ENCODE measurements around the gene GPR55. TPM values are rescaled to one million over a fixed set of nuclear protein-coding genes. Genes with fewer than 3 reads are reported as not detected.
A peak's percentile ranks its signal among the peaks of the same experiment; 100 is the strongest.

GPR55 gene, protein sequence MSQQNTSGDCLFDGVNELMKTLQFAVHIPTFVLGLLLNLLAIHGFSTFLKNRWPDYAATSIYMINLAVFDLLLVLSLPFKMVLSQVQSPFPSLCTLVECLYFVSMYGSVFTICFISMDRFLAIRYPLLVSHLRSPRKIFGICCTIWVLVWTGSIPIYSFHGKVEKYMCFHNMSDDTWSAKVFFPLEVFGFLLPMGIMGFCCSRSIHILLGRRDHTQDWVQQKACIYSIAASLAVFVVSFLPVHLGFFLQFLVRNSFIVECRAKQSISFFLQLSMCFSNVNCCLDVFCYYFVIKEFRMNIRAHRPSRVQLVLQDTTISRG
- under 1 TPM in 4 of 6 donors, not detected in 2; 0.03 to 0.12 (median 0.06) TPM for total RNA-seq
- under 1 TPM in 1 of 2 donors, not detected in 1; 0.02 TPM for polyA plus RNA-seq

DNA sequence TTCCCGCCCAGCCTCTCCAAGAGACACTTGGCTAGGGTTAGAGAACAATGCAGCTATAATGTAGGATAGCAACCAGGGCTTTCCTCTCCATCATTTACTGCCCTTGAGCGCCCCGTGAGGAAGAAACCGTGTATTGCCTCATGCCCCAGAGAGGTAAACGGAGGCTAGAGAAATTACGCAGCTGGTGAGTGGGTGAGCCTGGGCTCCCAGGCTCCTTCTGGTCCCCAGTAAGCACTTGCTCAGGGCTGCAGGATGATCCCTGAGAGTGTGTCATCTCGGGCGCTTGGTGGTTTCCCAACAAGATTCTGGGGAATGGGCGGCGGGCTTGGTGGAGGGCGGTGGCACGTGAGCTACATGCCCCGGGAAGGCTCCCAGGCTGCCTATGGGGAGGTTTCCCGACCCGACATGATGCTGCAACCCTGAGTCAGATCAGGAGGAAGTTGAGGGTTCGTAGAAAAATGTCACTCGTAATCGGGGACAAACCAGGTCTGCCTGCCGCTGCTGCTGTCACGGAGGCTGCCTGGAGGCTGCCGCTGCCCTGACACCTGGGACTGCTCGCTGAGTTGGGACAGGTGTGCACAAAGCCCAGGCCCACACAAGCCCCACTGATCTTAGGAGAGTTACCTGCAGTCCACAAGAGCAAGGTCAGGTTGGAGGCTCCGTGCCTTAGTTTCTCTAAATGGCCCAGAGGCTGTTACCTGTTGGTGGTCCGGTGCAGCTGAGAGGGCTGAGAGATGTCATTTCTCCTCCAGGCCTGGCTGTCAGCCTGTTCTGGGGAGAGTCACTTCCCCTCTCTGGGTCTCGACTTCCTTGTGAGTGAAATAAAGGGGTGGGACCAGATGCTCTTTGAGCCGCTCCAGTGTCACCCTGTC is at the start of gene GPR55:
Gene GPR55, minus strand, starts transcription at position 773 of the 872 bp plus-strand sequence. CDS start 14,280 bp downstream, outside the sequence.
- ATAC-seq (peak in 2 of 4 donors; percentile 48 to 57), FAIRE-seq (no peak), DNase-seq (peak in 2 of 6 donors; percentile 10 to 41)
- H3K4me3 ChIP-seq = no peak within 1 kb of the TSS
- TF ChIP-seq, protein P1, sequence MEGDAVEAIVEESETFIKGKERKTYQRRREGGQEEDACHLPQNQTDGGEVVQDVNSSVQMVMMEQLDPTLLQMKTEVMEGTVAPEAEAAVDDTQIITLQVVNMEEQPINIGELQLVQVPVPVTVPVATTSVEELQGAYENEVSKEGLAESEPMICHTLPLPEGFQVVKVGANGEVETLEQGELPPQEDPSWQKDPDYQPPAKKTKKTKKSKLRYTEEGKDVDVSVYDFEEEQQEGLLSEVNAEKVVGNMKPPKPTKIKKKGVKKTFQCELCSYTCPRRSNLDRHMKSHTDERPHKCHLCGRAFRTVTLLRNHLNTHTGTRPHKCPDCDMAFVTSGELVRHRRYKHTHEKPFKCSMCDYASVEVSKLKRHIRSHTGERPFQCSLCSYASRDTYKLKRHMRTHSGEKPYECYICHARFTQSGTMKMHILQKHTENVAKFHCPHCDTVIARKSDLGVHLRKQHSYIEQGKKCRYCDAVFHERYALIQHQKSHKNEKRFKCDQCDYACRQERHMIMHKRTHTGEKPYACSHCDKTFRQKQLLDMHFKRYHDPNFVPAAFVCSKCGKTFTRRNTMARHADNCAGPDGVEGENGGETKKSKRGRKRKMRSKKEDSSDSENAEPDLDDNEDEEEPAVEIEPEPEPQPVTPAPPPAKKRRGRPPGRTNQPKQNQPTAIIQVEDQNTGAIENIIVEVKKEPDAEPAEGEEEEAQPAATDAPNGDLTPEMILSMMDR (IDR thresholded peaks at IDR 0.05) = no peak
- no peaks in the 10 kb centered on the region for H3K36me3 ChIP-seq
- no peak within 1 kb of the TSS for H3K27ac ChIP-seq
- H3K27me3 ChIP-seq = no peaks in the 10 kb centered on the region
- intact Hi-C loops (cut with DNase I) = no loop called here
- 54 to 63% methylated on average over 26 of the region's 26 CpGs for WGBS, 2 donors
- H3K9me3 ChIP-seq = no peaks in the 10 kb centered on the region
- no peaks in the 10 kb centered on the region for H3K4me1 ChIP-seq

DNA sequence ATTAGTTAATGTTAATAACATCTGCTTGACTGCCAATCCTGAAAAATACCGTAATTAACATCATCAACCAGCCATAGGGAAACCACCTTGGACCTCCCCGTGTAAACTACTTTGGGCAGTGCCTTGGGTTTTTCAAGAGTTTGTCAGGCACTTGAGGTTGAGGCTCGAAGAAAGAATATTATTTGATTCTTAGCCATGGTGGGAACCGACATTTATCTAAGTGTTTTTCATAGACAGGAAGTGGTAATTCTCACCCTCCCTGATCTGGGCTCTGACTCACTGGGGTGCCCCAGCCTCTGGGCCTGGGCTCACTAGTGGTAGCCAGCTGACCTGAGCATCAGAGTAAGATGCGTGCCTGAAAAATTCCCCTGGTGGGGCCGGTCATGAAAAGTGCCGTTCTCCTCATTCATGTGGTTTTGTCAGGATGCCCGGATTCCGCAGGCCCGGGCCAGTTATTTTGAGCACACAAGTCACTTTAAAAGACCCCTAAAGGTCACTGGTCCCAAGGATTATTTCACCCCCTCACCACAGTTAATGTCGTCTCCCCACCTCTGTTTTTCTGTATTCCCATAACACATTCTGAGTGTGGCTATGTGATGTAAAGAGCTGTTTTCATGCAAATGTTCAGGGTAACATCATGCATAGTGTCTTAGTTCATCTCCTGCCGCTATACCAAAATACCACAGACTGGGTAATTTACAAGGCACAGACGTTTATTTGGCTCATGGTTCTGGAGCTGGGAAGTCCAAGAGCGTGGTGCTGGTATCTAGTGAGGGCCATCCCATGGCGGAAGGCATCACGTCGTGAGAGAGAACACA is 49.3 kb upstream of the GPR55 start:
- Histone ChIP-seq H3K36me3 (no peaks in the 10 kb centered on the region), H3K4me3 (no peak overlapping the region), H3K27ac (no peak overlapping the region), H3K4me1 (no peaks in the 10 kb centered on the region), H3K9me3 (no peaks in the 10 kb centered on the region), H3K27me3 (no peaks in the 10 kb centered on the region)
- intact Hi-C loops (cut with DNase I) = no loop called here
- 80 to 89% methylated on average over 17 of the region's 17 CpGs for WGBS, 2 donors
- no peak for ATAC-seq
- no peak for DNase-seq
- no peak for FAIRE-seq
- TF ChIP-seq, protein P1 (IDR thresholded peaks at IDR 0.05) = no peak

DNA sequence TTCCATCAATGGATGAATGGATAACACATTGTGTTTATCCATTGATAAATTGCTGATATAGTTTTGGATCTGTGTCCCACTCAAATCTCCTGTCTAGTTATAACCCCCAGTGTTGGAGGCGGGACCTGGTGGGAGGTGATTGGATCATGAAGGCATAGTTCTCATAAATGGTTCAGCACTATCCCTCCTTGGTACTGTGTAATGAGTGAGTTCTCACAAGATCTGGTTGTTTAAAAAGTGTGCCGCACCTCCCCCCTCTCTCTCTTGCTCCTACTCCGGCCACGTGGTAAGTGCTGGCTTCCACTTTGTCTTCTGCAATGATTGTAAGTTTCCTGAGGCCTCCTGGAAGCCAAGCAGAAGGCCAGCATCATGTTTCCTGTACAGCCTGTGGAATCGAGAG is 47.0 kb upstream of the GPR55 start:
- DNase-seq = no peak
- Histone ChIP-seq H3K4me3 (no peak overlapping the region), H3K9me3 (no peaks in the 10 kb centered on the region), H3K27ac (no peak overlapping the region), H3K36me3 (no peaks in the 10 kb centered on the region), H3K27me3 (no peaks in the 10 kb centered on the region), H3K4me1 (no peaks in the 10 kb centered on the region)
- intact Hi-C loops (cut with DNase I) = no loop called here
- WGBS, 2 donors = 60 to 65% methylated on average over 5 of the region's 5 CpGs
- TF ChIP-seq, protein P1 (IDR thresholded peaks at IDR 0.05) = no peak
- FAIRE-seq = no peak
- no peak for ATAC-seq

DNA sequence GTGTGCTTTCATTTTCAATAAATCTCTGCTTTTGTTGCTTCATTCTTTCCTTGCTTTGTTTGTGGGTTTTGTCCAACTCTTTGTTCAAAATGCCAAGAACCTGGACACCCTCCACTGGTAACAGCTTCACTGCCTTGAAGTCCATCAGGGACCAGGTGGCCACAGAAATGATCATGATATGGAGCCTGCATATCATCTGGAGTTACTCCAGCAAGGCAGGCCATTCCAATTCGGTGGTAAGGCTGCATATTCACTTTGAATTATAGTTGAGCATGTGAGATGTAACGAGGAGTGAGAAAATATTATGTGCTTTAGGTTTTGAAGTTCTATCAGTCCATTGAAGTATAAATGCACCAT is 44.6 kb upstream of the GPR55 start:
- Histone ChIP-seq H3K4me1 (no peaks in the 10 kb centered on the region), H3K9me3 (no peaks in the 10 kb centered on the region), H3K27ac (no peak overlapping the region), H3K36me3 (no peaks in the 10 kb centered on the region), H3K27me3 (no peaks in the 10 kb centered on the region), H3K4me3 (no peak overlapping the region)
- DNase-seq (no peak), ATAC-seq (no peak), FAIRE-seq (no peak)
- intact Hi-C loops (cut with DNase I) = no loop called here
- WGBS, 2 donors = 37 to 53% methylated on average over 2 of the region's 2 CpGs
- TF ChIP-seq, protein P1 (IDR thresholded peaks at IDR 0.05) = no peak

Measured in pancreas (tissue), 10 donors.